Adrenal gland (tissue), 12 donors: ENCODE measurements around the gene PNPLA3. TPM values are rescaled to one million over a fixed set of nuclear protein-coding genes. Genes with fewer than 3 reads are reported as not detected.
"Not testable (repeated sequence)": the region's sequence is repeated elsewhere in the genome, so short reads cannot be mapped to it uniquely, and the experiment has no call there.

Experiments used
- DNase-seq, 7 donors: peaks; one replicate each; pipeline ENCODE4 v3.0.0-alpha.2; 2019 to 2020
- H3K27ac ChIP-seq, 5 donors: fragments of 200-600 bp; sonication (generic) in 4 of 5; 1 replicate in 3 of 5; 2 replicates in 2 of 5; pipeline versions ENCODE4 v1.5.1 to v1.8.0; 2016 to 2020; ENCODE audit warnings: mild to moderate bottlenecking in 1 of 5
- H3K27me3 ChIP-seq: fragments of 200-600 bp; 2 replicates; pipeline ENCODE4 v1.8.0; 2021
- H3K36me3 ChIP-seq, 2 donors: fragments of 200-600 bp; replicated peaks in 1 of 2; 1 replicate in 1 of 2; 2 replicates in 1 of 2; pipeline versions ENCODE4 v1.5.1 to v1.8.0; 2018 to 2022
- H3K4me1 ChIP-seq, 2 donors: fragments of 200-600 bp; replicated peaks in 1 of 2; 1 replicate in 1 of 2; 2 replicates in 1 of 2; pipeline versions ENCODE4 v1.5.1 to v1.8.0; 2018 to 2021
- H3K4me3 ChIP-seq, 4 donors: fragments of 200-600 bp; sonication (generic) in 3 of 4; one replicate each; pipeline ENCODE4 v1.5.1; 2016 to 2018
- H3K9me3 ChIP-seq, 3 donors: fragments of 200-600 bp; sonication (generic) in 1 of 3; replicated peaks in 1 of 3; 1 replicate in 2 of 3; 2 replicates in 1 of 3; pipeline versions ENCODE4 v1.5.1 to v1.8.0; 2016 to 2021
- CTCF ChIP-seq, 6 experiments: fragments of 450-650 bp in 4 of 6; fragments of 200-600 bp in 2 of 6; sonication (generic) in 1 of 6; IDR thresholded peaks; 1 replicate in 5 of 6; 2 replicates in 1 of 6; pipeline versions ENCODE4 v1.5.1 to v1.8.0; 2016 to 2021; ENCODE audit warnings: antibody characterized with exemption in 6 of 6, mild to moderate bottlenecking in 2 of 6, moderate library complexity in 1 of 6
- POLR2A ChIP-seq, 2 donors: fragments of 450-650 bp; IDR thresholded peaks; one replicate each; pipeline ENCODE4 v1.6.1; 2017; ENCODE audit warnings: antibody characterized with exemption in 2 of 2, mild to moderate bottlenecking in 2 of 2, moderate library complexity in 1 of 2
- WGBS, 4 donors: extraction: QIAGEN DNeasy Blood & Tissue Kit in 2 of 4; methylation state at CpG; one replicate each; pipeline versions ENCODE4 v1.1.5 to v1.1.7; 2013 to 2017; 5-methylcytosine and 5-hydroxymethylcytosine counted together
- intact Hi-C, 2 donors: fragments of 100-400 bp; cut with DNase I; formaldehyde crosslinking; loops; one replicate each; pipeline versions ENCODE4 v1.14.1 to v1.15.0; 2022 to 2023
- polyA plus RNA-seq, 3 donors: library from polyadenylated mRNA; stranded (reverse); fragments of 200-250 nt in 2 of 3; fragments of 350-450 nt in 1 of 3; fragmentation: Illumina TruSeq in 1 of 3; extraction: RNeasy Lipid Tissue Mini Kit (QIAGEN cat#74804) in 1 of 3; gene quantifications; one replicate each; pipeline ENCODE4 v1.2.3, GENCODE V29; 2013 to 2014
- total RNA-seq, 9 donors: library from RNA; depleted of rRNA in 4 of 9; stranded (reverse); fragments of >200 nt in 4 of 9; fragments of 120-200 nt in 1 of 9; fragmentation: NEBNext Ultra II Directional in 1 of 9; extraction: Animal tissue kit (Norgen Biotek cat#: 25700) in 1 of 9; gene quantifications; one replicate each; pipeline versions ENCODE4 v1.1.0 to v1.2.4, GENCODE V29; 2013 to 2023
- donor health status: healthy with polysubstance abuse.
- donor health status: Bipolar disorder and iron deficiency.
- donor health status: DM: yes; HTN: yes; CAD: no.
- donor health status: DM: no; HTN: no; CAD: no.
- donor health status: DM: no; HTN: no; CAD: no.
- donor health status: DM: yes; HTN: yes; CAD: no.

PNPLA3 gene
- total and polyA plus RNA-seq, 12 donors: 0.15 to 4.4 (median 0.42) TPM; not detected in 1

GRCh38 chr22:43895986-43896645 is 27.5 kb upstream of the PNPLA3 start:
- no peak for TF ChIP-seq POLR2A (IDR thresholded peaks at IDR 0.05)
- no peak for TF ChIP-seq CTCF (IDR thresholded peaks at IDR 0.05)
- peaks cover 24% of the 10 kb centered on the region for H3K27me3 ChIP-seq
- no peak overlapping the region for H3K4me3 ChIP-seq
- no peaks in the 10 kb centered on the region for H3K9me3 ChIP-seq
- no peak overlapping the region for H3K27ac ChIP-seq
- DNase-seq: no peak
- no peaks in the 10 kb centered on the region for H3K4me1 ChIP-seq
- intact Hi-C loops: no loop called here
- 45 to 57% (median 52%) methylated on average over 9 to 11 of the region's 11 CpGs for WGBS, 4 donors
- no peaks in the 10 kb centered on the region for H3K36me3 ChIP-seq

- peaks cover 9% of the 10 kb centered on the region for H3K27me3 ChIP-seq
- H3K4me1 ChIP-seq: no peaks in the 10 kb centered on the region
- no peaks in the 10 kb centered on the region for H3K9me3 ChIP-seq
- intact Hi-C loops: no loop called here
- DNase-seq: peak in 6 of 7 donors; percentile 45 to 80 (median 70)
- whole genome bisulfite sequencing, 4 donors: 36 to 38% (median 37%) methylated on average over 12 of the region's 12 CpGs
- TF ChIP-seq CTCF (IDR thresholded peaks at IDR 0.05) (no peak), POLR2A (IDR thresholded peaks at IDR 0.05) (no peak)
- no peaks in the 10 kb centered on the region for H3K36me3 ChIP-seq
- peak overlapping the region in 1 of 5 donors; percentile 10 for H3K27ac ChIP-seq
- H3K4me3 ChIP-seq: no peak overlapping the region
Measured at GRCh38 chr22:43897751-43898261, 25.8 kb upstream of the PNPLA3 start.

GRCh38 chr22:43900206-43900605 is 23.4 kb upstream of the PNPLA3 start:
- H3K4me3 ChIP-seq: no peak overlapping the region
- H3K36me3 ChIP-seq: no peaks in the 10 kb centered on the region
- H3K27me3 ChIP-seq: peaks cover 5% of the 10 kb centered on the region
- H3K9me3 ChIP-seq: no peaks in the 10 kb centered on the region
- intact Hi-C loops: no loop called here
- DNase-seq: no peak
- 20 to 79% (median 67%) methylated on average over 1 to 7 of the region's 7 CpGs for WGBS, 4 donors
- no peak overlapping the region for H3K27ac ChIP-seq
- TF ChIP-seq POLR2A (IDR thresholded peaks at IDR 0.05) (no peak), CTCF (IDR thresholded peaks at IDR 0.05) (no peak)
- H3K4me1 ChIP-seq: no peaks in the 10 kb centered on the region

- DNase-seq: no peak
- 50 to 73% (median 62%) methylated on average over 5 of the region's 5 CpGs for WGBS, 4 donors
- Histone ChIP-seq H3K4me1 (no peaks in the 10 kb centered on the region), H3K9me3 (no peaks in the 10 kb centered on the region), H3K27ac (no peak overlapping the region), H3K27me3 (peaks cover 5% of the 10 kb centered on the region), H3K4me3 (no peak overlapping the region), H3K36me3 (no peaks in the 10 kb centered on the region)
- no peak for TF ChIP-seq CTCF (IDR thresholded peaks at IDR 0.05)
- intact Hi-C loops: no loop called here
Measured at GRCh38 chr22:43901976-43902643, 21.5 kb upstream of the PNPLA3 start.

- H3K27ac ChIP-seq, DNase-seq, H3K27me3 ChIP-seq, H3K4me1 ChIP-seq, H3K4me3 ChIP-seq, H3K36me3 ChIP-seq, H3K9me3 ChIP-seq, intact Hi-C loops: not testable (repeated sequence)
- WGBS, 4 donors: 63 to 78% (median 67%) methylated on average over 9 to 12 of the region's 12 CpGs
Measured at GRCh38 chr22:43903033-43903432, 20.6 kb upstream of the PNPLA3 start.
